Measurements from ENCODE around the gene ABCB1. TPM values are rescaled to one million over a fixed set of nuclear protein-coding genes. Genes with fewer than 3 reads are reported as not detected.

The ABCB1 gene
- total and polyA plus RNA-seq, 2 of the 13 experiments (the other 11 are each of a cell fraction or from before 2014, with no cell fraction given): 42.8 to 52.6 TPM

DNA sequence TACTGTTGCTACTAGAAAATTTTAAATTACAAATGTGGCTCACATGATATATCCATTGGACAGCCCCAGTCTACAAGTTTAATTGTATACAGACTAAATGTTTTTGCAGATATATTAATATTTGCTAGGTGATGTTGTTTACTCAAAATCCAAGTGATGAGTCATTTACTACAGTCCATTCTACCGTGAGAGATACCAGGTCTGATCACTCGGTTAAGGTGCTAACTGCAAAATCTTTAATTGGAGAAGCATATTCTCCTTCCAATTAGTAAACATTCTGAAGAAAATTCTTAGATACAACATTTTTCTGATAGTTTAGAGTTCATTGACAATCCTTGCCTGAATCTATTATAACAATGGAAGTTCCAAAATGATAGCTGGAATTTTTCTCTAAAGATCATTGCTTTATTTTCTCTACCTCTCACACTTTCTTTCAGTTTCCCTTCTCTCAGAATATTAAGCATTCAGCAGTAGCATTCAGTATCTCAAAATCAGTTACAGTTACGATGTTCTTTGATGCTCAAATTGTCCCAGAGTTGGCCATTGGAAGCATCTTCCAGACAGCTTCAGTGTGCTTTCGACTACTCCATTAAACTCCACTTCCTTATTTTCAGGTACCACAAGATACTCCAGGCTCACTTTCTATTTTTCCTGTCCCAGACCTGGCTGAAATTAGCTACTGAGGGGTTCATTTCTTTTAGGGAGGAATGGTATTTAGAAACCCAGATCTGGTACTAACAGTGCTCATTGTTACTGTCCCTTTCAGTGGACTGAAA is 2.3 kb downstream of the ABCB1 start:
- CTCF ChIA-PET (ENCODE audit: low intra/inter-chr PET ratio, low total read pairs): no interaction called here
- ATAC-seq (no peak), DNase-seq (ENCODE audit: low spot score) (no peak), FAIRE-seq (no peak)
- in situ Hi-C loops (cut with HindIII; ENCODE audit: extremely low pct_ligation_motif_present, low pct_unique_long_range_greater_than_20kb): no loop called here
- Histone ChIP-seq H3K4me2 (ENCODE audit: low read depth, low read length) (peak overlapping the region; percentile 91), H3K27ac (ENCODE audit: extremely low read length, insufficient read depth, low read length) (no peak overlapping the region), H3K27me3 (ENCODE audit: control insufficient read depth in 1 of 2, insufficient read depth in 2 of 2, low read length in 2 of 2) (no peaks in the 10 kb centered on the region), H3K4me3 (replicated peaks in 1 of 3; ENCODE audit: insufficient read depth in 1 of 3, low read depth in 2 of 3, low read length in 3 of 3) (peak overlapping the region; percentile 23 to 79 (median 79); a peak in 5 of 6 replicates), H3K4me1 (ENCODE audit: insufficient read depth, low read length) (peaks cover 55% of the 10 kb centered on the region), H3K9me3 (ENCODE audit: low read length) (no peaks in the 10 kb centered on the region), H2AFZ (ENCODE audit: low read length) (peak overlapping the region; percentile 54), H4K20me1 (ENCODE audit: insufficient read depth, low read length) (no peaks in the 10 kb centered on the region), H3K9ac (ENCODE audit: insufficient read depth, low read depth, low read length) (peak overlapping the region; percentile 30; the same call in 1 of the 2 replicates), H3K79me2 (ENCODE audit: insufficient read depth, low read length) (peaks cover 22% of the 10 kb centered on the region), H3K36me3 (replicated peaks in 1 of 2; ENCODE audit: control insufficient read depth in 1 of 2, insufficient read depth in 2 of 2, low read length in 2 of 2) (0 out of 5 replicates have a peak, but pooled peaks cover 0 to 5% of the 10 kb centered on the region in 2 experiments)
- TF ChIP-seq FOXK2 (IDR thresholded peaks at IDR 0.05): no peak
- peak; percentile 11; the same call in 1 of the 2 replicates for TF ChIP-seq SAP130 (CRISPR knock-in tag; IDR thresholded peaks at IDR 0.05; ENCODE audit: low read depth)
- no peak for TF ChIP-seq ZNF883 (CRISPR knock-in tag; IDR thresholded peaks at IDR 0.05; ENCODE audit: not compliant biosample characterization)
- TF ChIP-seq, protein P1, sequence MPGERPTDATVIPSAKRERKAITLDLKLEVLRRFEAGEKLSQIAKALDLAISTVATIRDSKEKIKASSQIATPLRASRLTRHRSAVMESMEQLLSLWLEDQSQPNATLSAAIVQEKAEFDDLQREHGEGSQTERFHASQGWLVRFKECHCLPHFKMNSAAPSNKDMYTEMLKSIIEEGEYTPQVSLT (CRISPR knock-in tag; IDR thresholded peaks at IDR 0.05; ENCODE audit: borderline replicate concordance, low read depth): no peak
- TF ChIP-seq DPF2 (CRISPR knock-in tag; IDR thresholded peaks at IDR 0.05; ENCODE audit: borderline replicate concordance, low read depth): no peak
- TF ChIP-seq ZNF563 (CRISPR knock-in tag; IDR thresholded peaks at IDR 0.05): no peak
- TF ChIP-seq TMF1 (CRISPR knock-in tag; IDR thresholded peaks at IDR 0.05; ENCODE audit: low read depth): no peak
- TF ChIP-seq ZBTB38 (CRISPR knock-in tag; IDR thresholded peaks at IDR 0.05): no peak
- peak; percentile 16; the same call in 1 of the 2 replicates for TF ChIP-seq FOXA3 (CRISPR knock-in tag; IDR thresholded peaks at IDR 0.05)
- TF ChIP-seq, protein P2, sequence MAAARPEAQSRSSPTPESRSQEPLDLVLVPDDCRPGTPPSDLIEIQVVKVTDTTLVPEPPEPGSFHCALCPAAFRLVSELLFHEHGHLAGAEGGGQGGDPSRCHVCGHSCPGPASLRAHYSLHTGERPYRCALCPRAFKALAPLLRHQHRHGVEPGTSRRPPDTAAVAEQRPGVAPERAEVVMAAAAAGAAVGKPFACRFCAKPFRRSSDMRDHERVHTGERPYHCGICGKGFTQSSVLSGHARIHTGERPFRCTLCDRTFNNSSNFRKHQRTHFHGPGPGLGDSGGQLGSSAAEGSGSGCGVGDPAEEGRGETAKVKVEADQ (CRISPR knock-in tag; IDR thresholded peaks at IDR 0.05; ENCODE audit: borderline replicate concordance): no peak
- TF ChIP-seq, protein P3, sequence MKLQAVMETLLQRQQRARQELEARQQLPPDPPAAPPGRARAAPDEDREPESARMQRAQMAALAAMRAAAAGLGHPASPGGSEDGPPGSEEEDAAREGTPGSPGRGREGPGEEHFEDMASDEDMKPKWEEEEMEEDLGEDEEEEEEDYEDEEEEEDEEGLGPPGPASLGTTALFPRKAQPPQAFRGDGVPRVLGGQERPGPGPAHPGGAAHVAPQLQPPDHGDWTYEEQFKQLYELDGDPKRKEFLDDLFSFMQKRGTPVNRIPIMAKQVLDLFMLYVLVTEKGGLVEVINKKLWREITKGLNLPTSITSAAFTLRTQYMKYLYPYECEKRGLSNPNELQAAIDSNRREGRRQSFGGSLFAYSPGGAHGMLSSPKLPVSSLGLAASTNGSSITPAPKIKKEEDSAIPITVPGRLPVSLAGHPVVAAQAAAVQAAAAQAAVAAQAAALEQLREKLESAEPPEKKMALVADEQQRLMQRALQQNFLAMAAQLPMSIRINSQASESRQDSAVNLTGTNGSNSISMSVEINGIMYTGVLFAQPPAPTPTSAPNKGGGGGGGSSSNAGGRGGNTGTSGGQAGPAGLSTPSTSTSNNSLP (IDR thresholded peaks at IDR 0.05; ENCODE audit: low read depth, low read length): 0 out of 2 replicates have a peak, but pooled peaks have one; percentile 12
- BruUV-seq (replicated peaks): no TSS peak
- intact Hi-C loops (cut with micrococcal nuclease; ENCODE audit: unreplicated experiment): loop anchor here (1.0 to 10.0 kb wide), 2 partner anchors 30 to 124 kb away; partner anchors contain the start of genes ABCB4 and RUNDC3B
- 57% methylated on average over 4 of the region's 4 CpGs for WGBS (ENCODE audit: low lambda C conversion rate)
- POLR2A ChIA-PET: interaction anchor here (0.6 kb wide), 1 partner anchor 30 kb away, joined by 3 read pairs; no protein-coding TSS in a partner anchor
